AG04449 (cell line): ENCODE data around the gene RHPN2.
"Not testable (repeated sequence)": the region's sequence is repeated elsewhere in the genome, so short reads cannot be mapped to it uniquely, and the experiment has no call there.

ENCODE experiments used
- CTCF ChIA-PET: fragments of 350-600 bp; formaldehyde crosslinking; extraction: SDS; loops from one replicate; lab custom pipeline; 2021; ENCODE audit warnings: antibody characterized with exemption; lab: Yijun Ruan, JAX
- POLR2A ChIA-PET: fragments of 400-600, 350-600 bp; formaldehyde crosslinking; extraction: SDS; loops from one replicate; lab custom pipeline; 2020; ENCODE audit warnings: antibody characterized with exemption, inconsistent platforms; lab: Yijun Ruan, JAX
- DNase-seq: peaks from one replicate; pipeline ENCODE4 v3.0.0-alpha.2; 2010; ENCODE audit warnings: low read depth, low spot score
- H3K4me3 ChIP-seq: 2 replicates; pipeline ENCODE4 v1.5.1; 2011; ENCODE audit warnings: low read depth, mild to moderate bottlenecking, control low read depth, low read length
- CTCF ChIP-seq: IDR thresholded peaks from one replicate; pipeline ENCODE4 v1.5.1; 2011; ENCODE audit warnings: mild to moderate bottlenecking, moderate library complexity, low read length, control low read depth, inconsistent platforms; ENCODE audit not compliant: insufficient read depth; ENCODE audit errors: missing control alignments

RHPN2 gene

GRCh38 chr19:33050110-33050509 is 14.6 kb downstream of the RHPN2 start:
- DNase-seq = no peak
- TF ChIP-seq CTCF = no peak
- ChIA-PET POLR2A (no interaction called here), CTCF (no interaction called here)
- no peak overlapping the region for H3K4me3 ChIP-seq

GRCh38 chr19:33048806-33049676 is 15.6 kb downstream of the RHPN2 start:
- H3K4me3 ChIP-seq = no peak overlapping the region
- no peak for TF ChIP-seq CTCF
- POLR2A ChIA-PET = no interaction called here
- DNase-seq = no peak
- CTCF ChIA-PET = no interaction called here

GRCh38 chr19:33047422-33047821 is 17.3 kb downstream of the RHPN2 start:
- TF ChIP-seq CTCF = no peak
- ChIA-PET POLR2A (no interaction called here), CTCF (no interaction called here)
- H3K4me3 ChIP-seq = no peak overlapping the region
- DNase-seq = no peak

- CTCF ChIA-PET, DNase-seq, POLR2A ChIA-PET, H3K4me3 ChIP-seq: not testable (repeated sequence)
Measured at GRCh38 chr19:33041828-33042160, 22.9 kb downstream of the RHPN2 start.

- no peak for TF ChIP-seq CTCF
- ChIA-PET POLR2A (no interaction called here), CTCF (no interaction called here)
- no peak overlapping the region for H3K4me3 ChIP-seq
- no peak for DNase-seq
Measured at GRCh38 chr19:33040994-33041827, 23.5 kb downstream of the RHPN2 start.

- ChIA-PET CTCF (interaction anchor here (0.6 kb wide), 1 partner anchor 31 kb away, joined by 4 read pairs; no protein-coding TSS in a partner anchor), POLR2A (no interaction called here)
- no peak for TF ChIP-seq CTCF
- DNase-seq = no peak
- no peak overlapping the region for H3K4me3 ChIP-seq
Measured at GRCh38 chr19:33039815-33040214, 24.9 kb downstream of the RHPN2 start.
